ENCODE results near the gene SLC30A5. TPM values are rescaled to one million over a fixed set of nuclear protein-coding genes. Genes with fewer than 3 reads are reported as not detected.

The SLC30A5 gene
- total RNA-seq: 57.4 and 62.8 TPM in 2 replicates

DNA sequence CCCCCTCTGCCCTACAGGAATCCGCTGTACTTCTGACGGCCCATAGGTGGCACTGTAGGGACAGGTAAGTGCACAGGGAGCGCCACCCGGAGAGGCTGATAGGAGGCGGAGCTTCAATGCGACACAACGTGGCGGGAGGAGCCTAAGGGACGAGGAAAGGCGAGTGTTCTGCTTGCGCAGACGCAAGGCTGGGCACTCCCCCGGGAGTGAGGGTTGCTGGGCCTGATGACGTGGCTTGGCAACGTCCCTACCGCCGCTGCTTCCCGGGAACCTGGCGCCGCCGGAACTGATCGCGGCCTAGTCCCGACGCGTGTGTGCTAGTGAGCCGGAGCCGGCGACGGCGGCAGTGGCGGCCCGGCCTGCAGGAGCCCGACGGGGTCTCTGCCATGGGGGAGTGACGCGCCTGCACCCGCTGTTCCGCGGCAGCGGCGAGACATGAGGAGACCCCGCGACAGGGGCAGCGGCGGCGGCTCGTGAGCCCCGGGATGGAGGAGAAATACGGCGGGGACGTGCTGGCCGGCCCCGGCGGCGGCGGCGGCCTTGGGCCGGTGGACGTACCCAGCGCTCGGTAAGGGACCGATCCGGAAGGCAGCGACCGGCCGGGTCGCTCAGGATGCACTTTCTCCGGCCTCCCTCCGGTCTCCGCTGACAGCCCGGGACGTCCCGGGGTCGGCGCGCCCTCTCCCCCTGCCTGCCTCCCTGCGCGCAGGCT, at the start of gene SLC30A5:
Gene SLC30A5 (plus strand): TSS at position 244 of the 712 bp plus-strand sequence. CDS start 242 bp downstream, at position 486.

DNA sequence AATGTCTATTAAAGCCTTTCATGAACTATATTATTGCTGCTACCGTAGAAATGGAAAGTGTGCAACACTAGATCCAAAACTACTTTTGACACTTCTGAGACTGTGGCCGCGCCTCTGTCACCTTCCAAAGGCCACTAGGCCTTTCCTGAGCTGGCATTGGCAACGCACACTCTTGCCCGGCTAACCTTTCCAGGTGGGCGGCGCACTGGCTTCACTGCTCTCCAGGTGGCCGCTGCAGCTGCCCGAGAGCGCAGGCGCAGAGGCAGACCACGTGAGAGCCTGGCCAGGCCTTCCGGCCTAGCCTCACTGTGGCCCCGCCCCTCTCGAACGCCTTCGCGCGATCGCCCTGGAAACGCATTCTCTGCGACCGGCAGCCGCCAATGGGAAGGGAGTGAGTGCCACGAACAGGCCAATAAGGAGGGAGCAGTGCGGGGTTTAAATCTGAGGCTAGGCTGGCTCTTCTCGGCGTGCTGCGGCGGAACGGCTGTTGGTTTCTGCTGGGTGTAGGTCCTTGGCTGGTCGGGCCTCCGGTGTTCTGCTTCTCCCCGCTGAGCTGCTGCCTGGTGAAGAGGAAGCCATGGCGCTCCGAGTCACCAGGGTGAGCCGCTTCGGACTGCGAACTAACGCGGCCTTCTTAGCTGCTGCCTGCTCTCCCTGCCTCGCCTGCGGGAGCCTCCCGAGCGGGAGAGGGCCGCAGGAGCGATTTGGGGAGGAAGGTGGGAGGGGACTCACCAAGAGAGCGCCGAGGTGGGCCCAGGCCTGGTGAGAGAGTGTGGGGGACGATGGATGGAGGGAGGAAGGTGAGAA, 73.1 kb downstream of the SLC30A5 start, which contains the start of gene CCNB1:
Gene CCNB1 (plus strand): TSS at position 465 of the 807 bp plus-strand sequence. CDS start 113 bp downstream, at position 578.

Small RNAs within 50 kb of the gene (small RNA-seq; reads per million reads assigned to genes)
- not detected for gene SNORA50D
- not detected for gene SUMO2P4

Other genes starting within 250 kb of the SLC30A5 start
- gene CCNB1, start 73.1 kb downstream of the SLC30A5 start, total RNA-seq: 197 and 281 TPM in 2 replicates
- gene CENPH, start 95.6 kb downstream of the SLC30A5 start, total RNA-seq: 18.4 and 21.1 TPM in 2 replicates
- gene CDK7, start 140.9 kb downstream of the SLC30A5 start, total RNA-seq: 68.4 and 86.3 TPM in 2 replicates
- gene CCDC125, start 238.8 kb downstream of the SLC30A5 start, total RNA-seq: 6.9 and 7.1 TPM in 2 replicates